GM18867 (cell line): ENCODE results near the gene TAF11L12.
"Not testable (repeated sequence)": the region's sequence is repeated elsewhere in the genome, so short reads cannot be mapped to it uniquely, and the experiment has no call there.

Source experiments
- ATAC-seq: cut with Tn5 transposase; IDR thresholded peaks from one replicate; pipeline ENCODE4 v1.9.1; 2021; ENCODE audit warnings: mild to moderate bottlenecking, moderate library complexity; ENCODE audit not compliant: unreplicated experiment

Gene TAF11L12

DNA sequence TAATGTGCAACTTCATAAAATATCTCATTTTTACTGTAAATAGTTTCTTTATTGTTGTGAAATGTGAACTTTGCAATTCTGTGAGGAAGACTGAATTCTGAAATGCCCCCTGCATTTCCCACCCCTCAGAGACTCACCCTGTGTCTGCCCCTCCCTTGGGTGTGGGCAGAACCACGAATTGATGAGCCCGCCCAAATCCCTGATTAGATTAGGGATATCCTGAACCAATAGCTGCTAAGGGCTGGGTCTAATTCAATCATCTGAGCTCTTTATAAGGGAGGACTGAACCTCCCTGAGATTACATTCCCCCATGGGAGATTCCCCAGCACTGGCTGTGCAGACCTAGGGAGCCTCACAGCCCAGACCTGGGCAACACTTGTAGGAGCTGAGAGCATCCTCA, at the start of gene TAF11L12:
Gene TAF11L12, plus strand, starts transcription at position 301 of the 400 bp plus-strand sequence.
- not testable (repeated sequence) for ATAC-seq

GRCh38 chr5:17585658-17586057, 24.5 kb upstream of the TAF11L12 start, which contains the start of gene TAF11L7:
TAF11L7 (minus strand) TSS chr5:17585758.
- not testable (repeated sequence) for ATAC-seq

- not testable (repeated sequence) for ATAC-seq
Observed at GRCh38 chr5:17590860-17591259, 19.3 kb upstream of the TAF11L12 start, which contains the start of gene TAF11L8. TAF11L8 (minus strand) TSS chr5:17590960.

DNA sequence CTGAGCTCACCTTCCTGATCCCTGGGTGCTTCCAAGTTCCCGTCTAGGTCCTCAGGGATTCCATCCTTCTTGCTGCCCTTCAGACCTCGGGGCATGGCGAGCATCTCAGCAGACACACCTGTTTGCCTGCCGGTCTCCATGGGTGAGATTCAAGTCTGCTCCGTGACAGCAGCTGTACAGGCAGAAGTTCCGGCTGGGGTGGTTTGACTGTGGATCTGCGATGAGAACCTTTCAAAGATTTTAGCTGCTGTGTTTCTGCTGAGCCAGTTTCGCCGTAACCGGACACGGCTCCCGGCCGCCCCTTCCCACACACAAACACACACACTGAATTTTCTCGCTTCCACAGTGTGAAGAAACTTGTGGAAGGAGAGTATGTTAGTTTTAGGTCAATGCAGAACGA, 15.9 kb upstream of the TAF11L12 start, which contains the start of gene TAF11L9:
Gene TAF11L9, minus strand, starts transcription at position 140 of the 400 bp plus-strand sequence.
- ATAC-seq: not testable (repeated sequence)

DNA sequence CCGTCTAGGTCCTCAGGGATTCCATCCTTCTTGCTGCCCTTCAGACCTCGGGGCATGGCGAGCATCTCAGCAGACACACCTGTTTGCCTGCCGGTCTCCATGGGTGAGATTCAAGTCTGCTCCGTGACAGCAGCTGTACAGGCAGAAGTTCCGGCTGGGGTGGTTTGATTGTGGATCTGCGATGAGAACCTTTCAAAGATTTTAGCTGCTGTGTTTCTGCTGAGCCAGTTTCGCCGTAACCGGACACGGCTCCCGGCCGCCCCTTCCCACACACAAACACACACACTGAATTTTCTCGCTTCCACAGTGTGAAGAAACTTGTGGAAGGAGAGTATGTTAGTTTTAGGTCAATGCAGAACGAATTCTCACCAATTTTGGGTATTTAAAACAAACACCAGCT, 12.5 kb upstream of the TAF11L12 start, which contains the start of gene TAF11L10:
Gene TAF11L10, minus strand, starts transcription at position 101 of the 400 bp plus-strand sequence.
- not testable (repeated sequence) for ATAC-seq

GRCh38 chr5:17603880-17604279, 6.3 kb upstream of the TAF11L12 start, which contains the start of gene TAF11L11:
TAF11L11 (plus strand) TSS chr5:17604183.
- not testable (repeated sequence) for ATAC-seq

- ATAC-seq: no peak
Observed at GRCh38 chr5:17604951-17605350, 5.2 kb upstream of the TAF11L12 start.

GRCh38 chr5:17607461-17607860, 2.7 kb upstream of the TAF11L12 start:
- not testable (repeated sequence) for ATAC-seq

- no peak for ATAC-seq
Observed at GRCh38 chr5:17614872-17615605, 4.8 kb downstream of the TAF11L12 start.

DNA sequence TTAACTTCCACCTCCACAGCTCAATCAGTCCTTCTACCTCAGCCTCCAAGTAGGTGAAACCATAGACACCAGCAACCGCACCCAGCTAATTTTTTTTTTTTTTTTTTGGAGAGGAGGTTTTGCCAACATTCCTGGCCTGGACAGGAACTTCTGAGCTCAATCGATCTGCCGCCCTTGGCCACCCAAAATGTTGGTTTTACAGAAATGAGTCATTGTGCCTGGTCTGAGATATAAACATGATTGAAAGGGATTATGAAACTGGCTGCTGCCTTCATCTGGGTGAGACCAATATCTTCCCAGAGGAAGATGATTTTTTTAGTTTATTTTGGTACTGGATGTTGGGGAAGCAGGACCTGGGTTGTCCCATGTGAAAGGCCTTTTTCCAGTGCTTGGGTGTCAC, 9.2 kb downstream of the TAF11L12 start:
- ATAC-seq: no peak

DNA sequence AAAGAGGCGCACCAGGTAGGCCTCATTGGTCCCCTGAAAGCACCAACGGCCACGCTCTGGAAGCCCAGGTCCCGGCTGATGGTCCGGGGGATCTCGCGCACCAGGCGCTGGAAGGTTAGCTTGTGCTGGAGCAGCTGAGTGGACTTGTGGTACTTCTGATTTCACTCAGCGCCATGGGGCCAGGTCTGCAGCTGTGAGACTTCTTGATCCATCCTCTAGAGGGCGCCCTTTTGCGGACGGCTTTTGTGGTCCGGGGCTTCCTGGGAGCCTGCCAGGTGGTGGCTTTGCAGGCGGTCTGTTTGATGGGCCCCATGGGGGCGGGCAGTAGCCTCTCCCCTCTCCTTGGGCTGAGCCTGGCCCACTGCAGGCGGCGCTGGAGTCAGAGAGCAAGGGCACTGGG, 10.4 kb downstream of the TAF11L12 start:
- ATAC-seq: no peak

DNA sequence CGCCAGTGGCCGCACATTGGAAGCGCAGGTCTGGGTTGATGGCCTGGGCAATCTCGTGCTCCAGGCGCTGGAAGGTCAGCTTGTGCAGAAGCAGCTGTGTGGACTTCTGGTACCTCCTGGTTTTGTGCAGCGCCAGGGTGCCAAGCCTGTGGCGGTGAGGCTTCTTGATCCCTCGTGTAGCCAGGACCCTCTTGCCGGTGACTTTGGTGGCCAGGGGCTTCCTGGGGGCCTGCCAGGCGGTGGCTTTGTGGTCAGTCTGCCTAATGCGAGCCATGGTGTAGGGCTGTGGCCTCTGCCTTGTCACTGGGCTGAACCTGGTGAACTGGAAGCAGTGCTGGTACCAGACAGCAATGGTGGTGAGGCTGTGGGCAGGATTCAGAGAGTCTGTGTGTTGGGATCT, 15.5 kb downstream of the TAF11L12 start:
- ATAC-seq: no peak

- ATAC-seq: not testable (repeated sequence)
Observed at GRCh38 chr5:17631788-17632187, 21.6 kb downstream of the TAF11L12 start, which contains the start of gene TAF11L13. TAF11L13 (plus strand) TSS chr5:17632088.

DNA sequence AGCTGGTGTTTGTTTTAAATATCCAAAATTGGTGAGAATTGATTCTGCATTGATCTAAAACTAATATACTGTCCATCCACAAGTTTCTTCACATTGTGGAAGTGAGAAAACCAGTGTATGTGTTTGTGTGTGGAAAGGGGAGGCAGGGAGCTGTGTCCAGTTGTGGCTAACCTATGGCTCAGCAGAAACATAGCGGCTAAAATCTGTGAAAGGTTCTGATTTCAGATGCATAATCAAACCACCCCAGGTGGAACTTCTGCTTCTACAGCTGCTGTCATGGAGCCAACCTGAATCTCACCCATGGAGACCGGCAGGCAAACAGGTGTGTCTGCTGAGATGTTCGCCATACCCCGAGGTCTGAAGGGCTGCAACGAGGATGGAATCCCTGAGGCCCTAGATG, 24.0 kb downstream of the TAF11L12 start, which contains the start of gene TAF11L14:
Gene TAF11L14, plus strand, starts transcription at position 301 of the 400 bp plus-strand sequence.
- ATAC-seq: no peak

DNA sequence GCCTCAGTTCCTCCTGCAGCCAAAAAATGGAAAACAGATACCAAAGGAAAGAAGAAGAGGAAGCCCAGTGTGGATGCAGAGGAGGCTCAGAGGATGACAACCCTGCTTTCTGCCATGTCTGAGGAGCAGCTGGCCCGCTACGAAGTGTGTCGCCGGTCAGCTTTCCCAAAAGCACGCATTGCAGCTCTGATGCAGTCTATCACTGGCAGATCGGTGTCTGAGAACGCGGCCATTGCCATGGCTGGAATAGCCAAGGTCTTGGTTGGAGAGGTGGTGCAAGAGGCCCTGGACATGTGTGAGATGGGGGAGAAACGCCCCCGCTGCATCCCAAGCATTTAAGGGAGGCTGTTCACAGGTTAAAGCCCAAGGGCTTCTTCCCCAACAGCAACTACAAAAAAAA, 39.0 kb downstream of the TAF11L12 start:
- ATAC-seq: not testable (repeated sequence)

DNA sequence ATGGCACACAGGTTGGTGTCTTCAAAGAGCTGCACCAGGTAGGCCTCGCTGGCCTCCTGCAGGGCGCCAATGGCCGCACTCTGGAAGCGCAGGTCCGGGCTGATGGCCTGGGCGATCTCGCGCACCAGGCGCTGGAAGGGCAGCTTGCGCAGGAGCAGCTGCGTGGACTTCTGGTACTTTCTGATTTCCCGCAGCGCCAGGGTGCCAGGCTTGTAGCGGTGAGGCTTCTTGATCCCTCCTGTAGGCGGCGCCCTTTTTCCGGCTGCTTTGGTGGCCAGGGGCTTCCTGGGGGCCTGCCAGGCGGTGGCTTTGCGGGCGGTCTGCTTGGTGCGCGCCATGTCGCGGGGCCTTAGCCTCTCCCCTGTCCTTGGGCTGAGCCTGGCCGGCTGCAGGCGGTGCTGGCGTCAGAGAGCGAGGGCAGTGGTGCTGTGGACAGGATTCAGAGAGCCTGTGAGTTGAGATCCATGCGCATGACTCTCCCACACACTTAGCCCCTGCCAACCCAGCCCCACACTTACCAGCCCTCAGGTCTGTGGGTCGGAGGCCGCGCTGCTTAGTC, 45.1 kb downstream of the TAF11L12 start:
- ATAC-seq: not testable (repeated sequence)

GRCh38 chr5:17655921-17656320, 45.7 kb downstream of the TAF11L12 start:
- no peak for ATAC-seq
